Tibial nerve (tissue), 4 donors: ENCODE results near the gene PPT2.

Experiments
- CTCF ChIP-seq, 5 experiments: fragments of 200-600 bp in 3 of 5; fragments of 450-650 bp in 2 of 5; sonication (generic) in 3 of 5; IDR thresholded peaks; one replicate each; pipeline ENCODE4 v1.5.1; 2016 to 2019; ENCODE audit warnings: antibody characterized with exemption in 5 of 5, mild to moderate bottlenecking in 3 of 5, moderate library complexity in 2 of 5
- EP300 ChIP-seq, 2 donors: sonication (generic); formaldehyde crosslinking; IDR thresholded peaks; one replicate each; pipeline ENCODE4 v1.6.1; 2017; ENCODE audit warnings: antibody characterized with exemption in 2 of 2, mild to moderate bottlenecking in 1 of 2
- POLR2A ChIP-seq, 2 donors: fragments of 450-650 bp; IDR thresholded peaks; one replicate each; pipeline ENCODE4 v1.6.1; 2017; ENCODE audit warnings: antibody characterized with exemption in 2 of 2, mild to moderate bottlenecking in 2 of 2, moderate library complexity in 2 of 2

GRCh38 chr6:32175322-32175710, 21.4 kb downstream of the PPT2 start:
- TF ChIP-seq POLR2A (IDR thresholded peaks at IDR 0.05): no peak
- no peak for TF ChIP-seq CTCF (IDR thresholded peaks at IDR 0.05)
- no peak for TF ChIP-seq EP300 (IDR thresholded peaks at IDR 0.05)
